Measurements from ENCODE around the gene CPT1C. TPM values are rescaled to one million over a fixed set of nuclear protein-coding genes. Genes with fewer than 3 reads are reported as not detected.

Gene CPT1C
- total and polyA plus RNA-seq, 2 of the 4 experiments (the other 2 are of a cell fraction), result 14.2 to 56.1 TPM

GRCh38 chr19:49669516-49669915, 21.4 kb upstream of the CPT1C start:
- Histone ChIP-seq H2AK9ac (replicated peaks; ENCODE audit: low read depth, low read length, poor library complexity) (no peak overlapping the region), H3K9me1 (ENCODE audit: insufficient read depth, low read length) (no peaks in the 10 kb centered on the region), H3K4ac (ENCODE audit: low read depth, low read length) (no peak overlapping the region), H3K27ac (ENCODE audit: insufficient read depth, low read length) (no peak overlapping the region), H2BK120ac (ENCODE audit: low read depth, low read length) (no peak overlapping the region), H3K9me3 (ENCODE audit: control insufficient read depth, insufficient read depth, low read length) (no peaks in the 10 kb centered on the region), H3K27me3 (ENCODE audit: control insufficient read depth, insufficient read depth, low read length) (no peaks in the 10 kb centered on the region), H3K23ac (ENCODE audit: low read depth, low read length) (no peak overlapping the region), H4K91ac (ENCODE audit: insufficient read depth, low read depth, low read length) (no peak overlapping the region), H4K8ac (ENCODE audit: low read depth in 2 of 2, low read length in 2 of 2) (no peak overlapping the region), H3K36me3 (ENCODE audit: control insufficient read depth, insufficient read depth, low read length) (peaks cover 3% of the 10 kb centered on the region; the same call in 1 of the 2 replicates), H3K18ac (ENCODE audit: low read depth, low read length) (no peak overlapping the region), H4K5ac (ENCODE audit: low read depth, low read length) (no peak overlapping the region), H3K4me1 (ENCODE audit: control insufficient read depth, insufficient read depth, low read length) (peaks cover 7% of the 10 kb centered on the region), H3K79me1 (ENCODE audit: low read depth in 1 of 2, low read length in 2 of 2) (peaks cover 8 to 48% of the 10 kb centered on the region in 2 experiments; a peak in 3 of 4 replicates), H3K9ac (ENCODE audit: low read depth, low read length) (no peak overlapping the region), H2BK15ac (ENCODE audit: low read depth, low read length) (no peak overlapping the region), H3K4me3 (ENCODE audit: insufficient read depth, low read depth, low read length) (no peak overlapping the region), H2AK5ac (ENCODE audit: low read depth, low read length) (no peak overlapping the region), H3K56ac (ENCODE audit: extremely low read depth, insufficient read depth, low read length) (no peak overlapping the region), H3K4me2 (ENCODE audit: low read depth, low read length) (no peak overlapping the region), H2AFZ (replicated peaks; ENCODE audit: low read length, poor library complexity) (no peak overlapping the region), H3K14ac (replicated peaks; ENCODE audit: low read depth, low read length) (no peak overlapping the region), H2BK5ac (ENCODE audit: low read depth, low read length, poor library complexity, severe bottlenecking) (no peak overlapping the region), H2BK20ac (ENCODE audit: low read depth, low read length) (no peak overlapping the region), H4K20me1 (ENCODE audit: insufficient read depth, low read length) (no peaks in the 10 kb centered on the region; the same call in 1 of the 2 replicates)
- WGBS, 2 experiments (ENCODE audit: extremely low coverage in 2 of 2, insufficient read length in 1 of 2), result no CpG with 5 or more reads among the region's 3 CpGs
- TF ChIP-seq RCOR1 (IDR thresholded peaks at IDR 0.05; ENCODE audit: insufficient replicate concordance, low read length) (no peak), POLR2A (IDR thresholded peaks at IDR 0.05; ENCODE audit: low read depth, low read length) (no peak), RFX5 (IDR thresholded peaks at IDR 0.05; ENCODE audit: low read depth, low read length) (no peak), NFE2L2 (IDR thresholded peaks at IDR 0.05; ENCODE audit: low read depth, low read length) (no peak), RAD21 (IDR thresholded peaks at IDR 0.05; ENCODE audit: low read length) (no peak), USF2 (IDR thresholded peaks at IDR 0.05; ENCODE audit: low read depth, low read length) (no peak), SMC3 (IDR thresholded peaks at IDR 0.05; ENCODE audit: low read depth, low read length) (no peak), MAFK (IDR thresholded peaks at IDR 0.05; ENCODE audit: low read depth, low read length) (no peak), MXI1 (IDR thresholded peaks at IDR 0.05; ENCODE audit: borderline replicate concordance, low read depth, low read length) (no peak), MAZ (IDR thresholded peaks at IDR 0.05; ENCODE audit: borderline replicate concordance, low read depth, low read length) (no peak), ELK1 (IDR thresholded peaks at IDR 0.05; ENCODE audit: borderline replicate concordance, low read depth, low read length) (no peak)
- ChIA-PET POLR2A (ENCODE audit: unreplicated experiment) (no interaction called here), CTCF (no interaction called here)
- BruUV-seq (replicated peaks), result no TSS peak
- dilution Hi-C loops (cut with HindIII; ENCODE audit: low sequenced_read_pairs, unreplicated experiment), result no loop called here
- intact Hi-C loops (cut with micrococcal nuclease), result no loop called here
- no peak for DNase-seq
- no peak for ATAC-seq (ENCODE audit: low read depth)
- in situ Hi-C loops (cut with MboI; ENCODE audit: low sequenced_read_pairs), result loop anchor here (10.0 kb wide), 1 partner anchor 175 kb away; the partner anchor contains the start of gene RPS11
